Stimulated activated CD4-positive, alpha-beta T cell treated with anti-CD3 and anti-CD28 coated beads, Interleukin-4, amount 100 ng/mL, for 48 hours (primary cell): ENCODE results near the gene HBEGF.

ENCODE experiments used
- DNase-seq, 2 donors: peaks; one replicate each; pipeline ENCODE4 v3.0.0-alpha.2; 2020; ENCODE audit warnings: low read depth in 2 of 2

The HBEGF gene

DNA sequence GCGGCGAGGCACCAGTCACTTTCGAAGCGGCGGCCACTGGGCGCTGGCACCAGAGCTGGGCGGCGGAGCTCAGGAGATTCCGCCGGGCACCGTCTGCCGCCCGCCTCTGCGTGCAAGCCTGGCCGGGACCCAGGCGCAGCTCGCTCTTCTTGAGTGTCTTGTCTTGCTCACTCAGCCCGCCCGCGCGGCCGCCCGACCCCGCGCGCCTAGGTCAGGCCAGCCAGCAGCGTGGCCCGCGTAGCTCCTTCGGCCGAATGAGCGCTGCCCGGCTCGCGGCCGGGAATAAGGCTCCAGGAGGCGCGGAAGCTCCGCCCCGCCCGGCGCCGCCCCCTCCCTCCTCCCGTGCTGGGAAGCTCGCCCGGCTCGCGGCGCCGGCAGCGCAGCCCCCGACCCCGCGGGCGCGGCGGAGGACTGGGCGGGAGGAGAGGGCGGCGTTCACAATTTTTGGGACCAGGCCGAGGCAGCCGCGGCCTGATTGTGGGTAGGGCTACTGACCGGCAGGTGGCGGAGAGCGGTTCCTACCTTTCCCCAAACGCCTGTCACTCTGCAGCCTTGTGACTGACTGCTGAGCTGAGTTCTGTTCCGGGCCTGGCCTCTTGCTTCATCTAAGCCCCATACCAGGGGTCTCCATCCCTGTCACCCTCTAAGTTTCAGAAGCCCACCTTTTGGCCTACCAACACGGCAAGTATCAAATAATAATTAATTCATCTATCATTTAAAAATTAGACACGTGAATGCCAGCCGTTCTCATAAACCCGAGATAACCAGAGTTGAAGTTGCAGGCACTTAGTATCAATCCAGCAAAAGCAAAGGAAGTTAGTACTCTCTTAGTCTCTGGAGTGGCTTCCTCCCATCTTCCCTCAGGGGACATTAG is at the start of gene HBEGF:
Gene HBEGF (minus strand): TSS at position 256 of the 874 bp plus-strand sequence. CDS start 275 bp downstream, outside the sequence.
- peak; percentile 27 to 45 for DNase-seq

GRCh38 chr5:140393738-140394137 is 47.3 kb upstream of the HBEGF start:
- no peak for DNase-seq

GRCh38 chr5:140391732-140392131 is 45.3 kb upstream of the HBEGF start:
- no peak for DNase-seq

- no peak for DNase-seq
These were observed 44.9 kb upstream of the HBEGF start for GRCh38 chr5:140391312-140391711.

- no peak for DNase-seq
These were observed 41.6 kb upstream of the HBEGF start for GRCh38 chr5:140388052-140388451.

GRCh38 chr5:140383300-140383699 is 36.9 kb upstream of the HBEGF start:
- no peak for DNase-seq

GRCh38 chr5:140382866-140383265 is 36.5 kb upstream of the HBEGF start:
- DNase-seq: no peak

DNA sequence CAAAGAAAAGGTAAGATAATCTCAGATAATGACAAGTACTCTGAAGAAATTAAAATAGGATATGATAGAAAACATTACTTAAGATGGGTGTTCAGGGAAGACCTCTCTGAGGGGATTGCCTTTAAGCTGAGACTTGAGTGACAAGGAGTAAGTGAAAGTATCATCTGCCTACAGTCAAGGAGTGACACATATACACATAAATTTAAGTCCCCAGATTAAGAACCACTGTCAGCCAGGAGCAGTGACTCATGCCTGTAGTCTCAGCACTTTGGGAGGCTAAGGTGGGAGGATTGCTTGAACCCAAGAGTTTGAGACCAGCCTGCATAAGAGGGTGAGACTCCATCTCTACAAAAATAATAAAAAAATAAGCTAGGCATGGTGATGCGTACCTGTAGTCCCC is 35.6 kb upstream of the HBEGF start:
- no peak for DNase-seq

DNA sequence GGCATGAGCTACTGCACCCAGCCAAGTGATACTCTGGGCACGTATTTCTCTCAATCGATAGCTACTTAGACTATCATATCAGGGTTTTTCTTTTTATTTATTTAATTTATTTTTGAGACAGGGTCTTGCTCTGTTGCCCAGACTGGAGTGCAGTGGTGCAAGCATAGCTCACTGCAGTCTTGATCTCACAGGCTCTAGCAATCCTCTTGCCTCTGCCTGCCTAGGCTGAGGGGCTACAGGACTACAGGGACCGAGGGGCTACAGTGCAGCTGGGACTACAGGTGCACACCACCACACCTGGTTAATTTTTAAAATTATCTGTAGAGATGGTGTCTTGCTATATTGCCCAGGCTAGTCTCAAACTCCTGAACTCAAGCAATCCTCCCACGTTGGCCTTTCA is 34.9 kb upstream of the HBEGF start:
- no peak for DNase-seq

DNA sequence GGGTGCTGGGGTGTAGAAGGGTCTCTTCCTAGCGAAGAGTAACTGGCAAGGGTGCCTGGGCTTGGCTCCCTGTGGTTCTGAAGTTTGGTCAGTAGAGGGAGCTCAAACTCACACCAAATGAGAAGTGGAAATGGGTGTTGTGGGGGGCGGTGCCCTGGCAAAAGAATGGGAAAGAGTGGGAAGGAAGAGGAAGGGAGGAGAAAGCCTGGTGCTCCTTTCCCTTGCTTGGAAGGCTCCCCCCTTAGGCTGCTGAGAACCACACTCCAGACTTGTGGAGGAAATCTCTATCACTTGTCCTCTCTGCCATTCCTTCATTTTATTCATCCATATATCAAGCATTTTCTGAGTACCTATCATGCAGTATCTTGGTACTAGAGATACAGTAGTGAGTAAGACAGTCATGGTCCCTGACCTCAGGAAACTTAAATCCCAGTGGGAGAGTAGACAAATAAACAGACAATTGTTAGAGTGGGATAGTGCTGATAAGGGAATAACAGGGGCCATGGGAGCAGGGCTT is 26.6 kb upstream of the HBEGF start:
- no peak for DNase-seq

- no peak for DNase-seq
These were observed 25.2 kb upstream of the HBEGF start for GRCh38 chr5:140371356-140372151.

- DNase-seq: no peak
These were observed 21.0 kb upstream of the HBEGF start for GRCh38 chr5:140367256-140368013.

DNA sequence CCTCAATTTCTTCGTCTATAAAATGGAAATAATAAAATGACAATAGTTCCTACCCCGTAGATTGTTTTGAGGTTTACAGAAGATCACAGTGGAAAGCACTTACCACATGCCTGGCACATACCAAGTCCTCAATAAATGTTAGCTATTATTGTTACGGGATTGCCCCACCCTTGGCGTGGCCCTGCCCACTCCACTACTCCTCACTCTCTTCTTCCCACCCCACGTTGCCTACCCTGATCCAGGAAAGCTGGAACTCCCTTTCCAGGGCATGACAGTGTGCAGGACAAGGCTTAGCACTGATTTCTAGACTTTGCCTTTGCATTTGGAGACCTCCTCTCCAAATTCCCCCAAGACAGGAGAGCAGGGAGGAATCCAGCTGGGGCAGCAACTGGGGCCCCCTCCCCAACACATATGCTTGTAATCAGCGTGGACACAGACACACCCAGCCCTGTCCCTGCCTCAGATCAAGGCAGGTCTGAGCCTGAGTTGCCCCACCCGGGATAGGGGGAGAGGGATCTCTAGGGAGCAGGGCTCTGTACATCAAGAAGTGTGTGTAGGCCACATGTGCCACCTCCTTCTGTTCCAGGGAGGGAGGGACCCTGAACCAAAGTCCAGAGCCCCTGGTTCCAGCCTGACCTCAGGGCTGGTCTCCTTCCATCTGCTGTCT is 20.3 kb upstream of the HBEGF start:
- DNase-seq: no peak

- no peak for DNase-seq
These were observed 19.5 kb upstream of the HBEGF start for GRCh38 chr5:140365941-140366340.

GRCh38 chr5:140365282-140365681 is 18.9 kb upstream of the HBEGF start:
- no peak for DNase-seq

- no peak for DNase-seq
These were observed 18.0 kb upstream of the HBEGF start for GRCh38 chr5:140364472-140364765.

GRCh38 chr5:140363631-140364471 is 17.4 kb upstream of the HBEGF start:
- no peak for DNase-seq

GRCh38 chr5:140362875-140363630 is 16.6 kb upstream of the HBEGF start:
- DNase-seq: peak; percentile 80 to 89

DNA sequence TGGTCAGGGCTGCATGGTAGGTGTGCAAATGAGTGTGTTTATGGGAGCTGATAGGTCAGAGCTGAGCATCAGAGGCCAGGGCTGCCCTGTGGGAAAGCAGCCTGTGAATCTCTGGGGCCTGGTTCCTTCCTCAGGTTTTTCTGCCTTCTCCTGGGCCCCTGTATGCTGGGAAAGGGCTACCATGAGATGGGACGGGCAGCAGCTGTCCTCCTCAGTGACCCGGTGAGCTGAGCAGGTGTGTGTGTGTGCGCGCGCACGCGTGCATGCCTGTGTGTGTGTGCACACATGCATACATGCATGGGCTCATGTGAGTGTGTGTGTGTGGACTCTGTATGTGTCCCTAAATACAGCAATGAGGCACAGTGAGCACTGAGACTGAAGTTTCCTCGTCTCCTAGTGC is 15.9 kb upstream of the HBEGF start:
- DNase-seq: no peak

GRCh38 chr5:140361901-140362300 is 15.5 kb upstream of the HBEGF start:
- no peak for DNase-seq
